Esophagus muscularis mucosa (tissue), 3 donors: ENCODE data around the gene FYCO1.

Experiments used
- POLR2AphosphoS5 ChIP-seq, 2 donors: sonication (generic); formaldehyde crosslinking; IDR thresholded peaks; one replicate each; pipeline ENCODE4 v1.6.1; 2017; ENCODE audit warnings: antibody characterized with exemption in 2 of 2
- TF ChIP-seq, protein P1 (sequence below), 3 experiments: fragments of 200-600 bp in 2 of 3; fragments of 450-650 bp in 1 of 3; sonication (generic) in 2 of 3; IDR thresholded peaks; one replicate each; pipeline ENCODE4 v1.5.1; 2017 to 2019; ENCODE audit warnings: antibody characterized with exemption in 3 of 3, mild to moderate bottlenecking in 2 of 3, moderate library complexity in 1 of 3

DNA sequence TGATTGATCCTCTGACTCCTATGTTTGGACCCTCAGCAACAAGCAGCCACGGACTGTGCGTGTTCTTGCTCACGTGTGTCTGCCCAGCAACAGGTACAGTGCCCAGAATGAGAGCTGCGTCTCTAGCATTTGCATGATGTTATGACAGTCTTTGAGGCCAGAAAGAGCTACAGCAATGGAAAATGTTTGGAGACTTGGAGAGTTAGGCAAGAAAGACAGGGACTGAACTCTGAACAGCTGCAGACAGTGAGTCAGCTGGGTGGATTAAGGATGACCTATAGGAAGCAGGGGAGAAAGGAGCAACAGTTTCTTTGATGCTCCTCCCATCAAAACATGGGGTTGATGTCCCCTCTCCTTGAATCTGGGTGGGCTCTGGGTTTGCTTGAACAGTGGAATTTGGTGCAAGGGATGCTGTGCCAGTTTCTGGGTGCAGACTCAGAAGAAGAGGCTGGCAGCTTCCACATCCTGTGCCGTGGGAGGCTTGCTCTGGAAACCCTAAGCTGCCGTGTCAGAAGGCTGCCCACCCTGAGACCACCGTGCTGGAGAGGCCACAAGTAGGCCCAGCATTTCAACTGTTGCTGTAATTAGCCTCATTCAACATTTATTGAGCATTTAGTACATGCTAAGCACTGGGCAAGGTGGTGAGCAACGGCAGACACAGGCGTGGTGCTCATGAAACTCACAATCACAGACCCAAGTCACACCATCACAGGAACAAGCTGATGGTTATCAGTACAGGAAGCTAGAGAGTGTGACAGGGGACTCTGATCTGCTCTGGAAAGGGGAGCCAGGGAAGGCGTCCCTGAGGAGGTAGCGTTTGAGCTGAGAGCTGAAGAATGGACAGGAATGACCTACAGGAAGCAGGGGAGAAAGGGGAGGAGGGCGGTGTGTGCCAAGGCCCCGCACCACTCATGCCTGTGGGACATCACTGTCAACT, 87.6 kb downstream of the FYCO1 start:
- TF ChIP-seq, protein P1, sequence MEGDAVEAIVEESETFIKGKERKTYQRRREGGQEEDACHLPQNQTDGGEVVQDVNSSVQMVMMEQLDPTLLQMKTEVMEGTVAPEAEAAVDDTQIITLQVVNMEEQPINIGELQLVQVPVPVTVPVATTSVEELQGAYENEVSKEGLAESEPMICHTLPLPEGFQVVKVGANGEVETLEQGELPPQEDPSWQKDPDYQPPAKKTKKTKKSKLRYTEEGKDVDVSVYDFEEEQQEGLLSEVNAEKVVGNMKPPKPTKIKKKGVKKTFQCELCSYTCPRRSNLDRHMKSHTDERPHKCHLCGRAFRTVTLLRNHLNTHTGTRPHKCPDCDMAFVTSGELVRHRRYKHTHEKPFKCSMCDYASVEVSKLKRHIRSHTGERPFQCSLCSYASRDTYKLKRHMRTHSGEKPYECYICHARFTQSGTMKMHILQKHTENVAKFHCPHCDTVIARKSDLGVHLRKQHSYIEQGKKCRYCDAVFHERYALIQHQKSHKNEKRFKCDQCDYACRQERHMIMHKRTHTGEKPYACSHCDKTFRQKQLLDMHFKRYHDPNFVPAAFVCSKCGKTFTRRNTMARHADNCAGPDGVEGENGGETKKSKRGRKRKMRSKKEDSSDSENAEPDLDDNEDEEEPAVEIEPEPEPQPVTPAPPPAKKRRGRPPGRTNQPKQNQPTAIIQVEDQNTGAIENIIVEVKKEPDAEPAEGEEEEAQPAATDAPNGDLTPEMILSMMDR (IDR thresholded peaks at IDR 0.05), result no peak
- TF ChIP-seq POLR2AphosphoS5 (IDR thresholded peaks at IDR 0.05), result no peak
